Measurements from ENCODE around the gene CRELD1. TPM values are rescaled to one million over a fixed set of nuclear protein-coding genes. Genes with fewer than 3 reads are reported as not detected.
A peak's percentile ranks its signal among the peaks of the same experiment; 100 is the strongest.

CRELD1 gene
- total RNA-seq, 4 donors from 2014 or later, result 7.1 to 36.8 (median 18.9) TPM

- TF ChIP-seq CTCF (IDR thresholded peaks at IDR 0.05), result no peak
- TF ChIP-seq POLR2A (IDR thresholded peaks at IDR 0.05), result no peak
- TF ChIP-seq EP300 (IDR thresholded peaks at IDR 0.05; ENCODE audit: low read depth), result no peak
- no peak for TF ChIP-seq POLR2AphosphoS5 (IDR thresholded peaks at IDR 0.05)
- peak overlapping the region; percentile 79 to 94 (median 86) for H3K27ac ChIP-seq
- H3K4me1 ChIP-seq, result peaks cover 8 to 36% (median 29%) of the 10 kb centered on the region in 4 donors
- in situ Hi-C loops (cut with MboI; ENCODE audit: low pct_ligation_motif_present in 1 of 4, low pct_unique_long_range_greater_than_20kb in 1 of 4, low sequenced_read_pairs in 3 of 4), result no loop called here
- 18% methylated on average over 4 of the region's 4 CpGs; no CpG with 5 or more reads in 1 of the 2 donors for WGBS, 2 donors (ENCODE audit: low coverage in 1 of 2)
- DNase-seq, result no peak
- H3K27me3 ChIP-seq, result no peaks in the 10 kb centered on the region
- H3K4me3 ChIP-seq, result peak overlapping the region; percentile 3 to 55 (median 36)
- H3K9me3 ChIP-seq, result no peaks in the 10 kb centered on the region
- intact Hi-C loops (cut with DNase I; ENCODE audit: low total_unique reads), result no loop called here
- peaks cover 0 to 6% (median 0%) of the 10 kb centered on the region in 4 donors for H3K36me3 ChIP-seq
Measured at GRCh38 chr3:9903238-9903624, 30.4 kb upstream of the CRELD1 start.

- Histone ChIP-seq H3K4me3 (peak overlapping the region in 3 of 4 donors; percentile 29 to 55 (median 42)), H3K9me3 (no peaks in the 10 kb centered on the region), H3K27ac (peak overlapping the region; percentile 79 to 94 (median 86)), H3K36me3 (peaks cover 0 to 6% (median 0%) of the 10 kb centered on the region in 4 donors), H3K27me3 (no peaks in the 10 kb centered on the region), H3K4me1 (peaks cover 5 to 29% (median 22%) of the 10 kb centered on the region in 4 donors)
- intact Hi-C loops (cut with DNase I; ENCODE audit: low total_unique reads) (no loop called here), in situ Hi-C loops (cut with MboI; ENCODE audit: low pct_ligation_motif_present in 1 of 4, low pct_unique_long_range_greater_than_20kb in 1 of 4, low sequenced_read_pairs in 3 of 4) (no loop called here)
- TF ChIP-seq POLR2A (IDR thresholded peaks at IDR 0.05) (no peak), CTCF (IDR thresholded peaks at IDR 0.05) (no peak), EP300 (IDR thresholded peaks at IDR 0.05; ENCODE audit: low read depth) (no peak), POLR2AphosphoS5 (IDR thresholded peaks at IDR 0.05) (no peak)
- DNase-seq, result no peak
- 64 to 100% methylated on average over 1 to 4 of the region's 4 CpGs for WGBS, 2 donors (ENCODE audit: low coverage in 1 of 2)
Measured at GRCh38 chr3:9903904-9904303, 29.7 kb upstream of the CRELD1 start.

GRCh38 chr3:9906480-9906879 is 27.2 kb upstream of the CRELD1 start:
- DNase-seq, result no peak
- H3K27ac ChIP-seq, result no peak overlapping the region
- in situ Hi-C loops (cut with MboI; ENCODE audit: low pct_ligation_motif_present in 1 of 4, low pct_unique_long_range_greater_than_20kb in 1 of 4, low sequenced_read_pairs in 3 of 4) (no loop called here), intact Hi-C loops (cut with DNase I; ENCODE audit: low total_unique reads) (no loop called here)
- H3K4me1 ChIP-seq, result peaks cover 5 to 20% (median 12%) of the 10 kb centered on the region in 4 donors
- no peaks in the 10 kb centered on the region for H3K27me3 ChIP-seq
- no peak for TF ChIP-seq EP300 (IDR thresholded peaks at IDR 0.05; ENCODE audit: low read depth)
- no peak for TF ChIP-seq POLR2AphosphoS5 (IDR thresholded peaks at IDR 0.05)
- no peak for TF ChIP-seq CTCF (IDR thresholded peaks at IDR 0.05)
- no peak for TF ChIP-seq POLR2A (IDR thresholded peaks at IDR 0.05)
- H3K36me3 ChIP-seq, result peaks cover 0 to 6% (median 0%) of the 10 kb centered on the region in 4 donors
- WGBS, 2 donors (ENCODE audit: low coverage in 1 of 2), result 78% methylated on average over 5 of the region's 5 CpGs; no CpG with 5 or more reads in 1 of the 2 donors
- H3K9me3 ChIP-seq, result no peaks in the 10 kb centered on the region
- H3K4me3 ChIP-seq, result no peak overlapping the region

GRCh38 chr3:9908286-9908685 is 25.3 kb upstream of the CRELD1 start:
- WGBS, 2 donors (ENCODE audit: low coverage in 1 of 2), result 80 to 83% methylated on average over 1 to 3 of the region's 3 CpGs
- peaks cover 0 to 6% (median 0%) of the 10 kb centered on the region in 4 donors for H3K36me3 ChIP-seq

More at GRCh38 chr3:9908286-9908685, 25.3 kb upstream of the CRELD1 start:
- in situ Hi-C loops (cut with MboI; ENCODE audit: low pct_ligation_motif_present in 1 of 4, low pct_unique_long_range_greater_than_20kb in 1 of 4, low sequenced_read_pairs in 3 of 4), result no loop called here
- TF ChIP-seq POLR2AphosphoS5 (IDR thresholded peaks at IDR 0.05) (no peak), EP300 (IDR thresholded peaks at IDR 0.05; ENCODE audit: low read depth) (no peak), CTCF (IDR thresholded peaks at IDR 0.05) (no peak), POLR2A (IDR thresholded peaks at IDR 0.05) (no peak)
- Histone ChIP-seq H3K9me3 (no peaks in the 10 kb centered on the region), H3K27ac (no peak overlapping the region), H3K4me1 (peaks cover 0 to 9% (median 4%) of the 10 kb centered on the region in 4 donors), H3K27me3 (no peaks in the 10 kb centered on the region), H3K4me3 (no peak overlapping the region)
- DNase-seq, result no peak
- intact Hi-C loops (cut with DNase I; ENCODE audit: low total_unique reads), result no loop called here

Measured in transverse colon (tissue), 4 donors.